Pancreas (tissue), 10 donors: ENCODE results near the gene ZNF652. TPM values are rescaled to one million over a fixed set of nuclear protein-coding genes. Genes with fewer than 3 reads are reported as not detected.

Source experiments
- ATAC-seq, 4 donors: fragments of 200-7000 bp; cut with Tn5 transposase; one replicate each; pipeline versions ENCODE4 v1.8.0 to v1.9.1; 2020; ENCODE audit warnings: mild to moderate bottlenecking in 4 of 4, moderate library complexity in 4 of 4
- DNase-seq, 6 donors: peaks; one replicate each; pipeline ENCODE4 v3.0.0-alpha.2; 2020
- FAIRE-seq: peaks from 2 replicates; lab custom pipeline; 2012; peaks lifted over from hg19 to GRCh38; lab: Jason Lieb, UNC
- H3K27ac ChIP-seq, 4 donors: fragments of 200-600 bp; sonication (generic); 1 replicate in 3 of 4; 2 replicates in 1 of 4; pipeline versions ENCODE4 v1.5.0 to v1.8.0; 2020
- H3K27me3 ChIP-seq, 4 donors: fragments of 200-600 bp; one replicate each; pipeline ENCODE4 v1.8.0; 2021
- H3K36me3 ChIP-seq, 3 donors: fragments of 200-600 bp; sonication (generic) in 1 of 3; one replicate each; pipeline versions ENCODE4 v1.5.0 to v1.8.0; 2020 to 2021
- H3K4me1 ChIP-seq, 3 donors: fragments of 200-600 bp; one replicate each; pipeline ENCODE4 v1.8.0; 2021
- H3K4me3 ChIP-seq, 4 donors: fragments of 200-600 bp; sonication (generic) in 2 of 4; one replicate each; pipeline versions ENCODE4 v1.5.0 to v1.8.0; 2020 to 2021
- H3K9me3 ChIP-seq, 4 donors: fragments of 200-600 bp; one replicate each; pipeline ENCODE4 v1.8.0; 2021
- WGBS, 2 donors: extraction: QIAGEN DNeasy Blood & Tissue Kit; methylation state at CpG; one replicate each; pipeline ENCODE4 v1.1.7; 2013; 5-methylcytosine and 5-hydroxymethylcytosine counted together
- intact Hi-C, 3 donors: fragments of 100-400 bp; cut with DNase I; formaldehyde crosslinking; loops; one replicate each; pipeline versions ENCODE4 v1.11.1 to v1.14.2; 2022
- polyA plus RNA-seq, 2 donors: library from polyadenylated mRNA; stranded (reverse); fragments of 200-250 nt; gene quantifications; one replicate each; pipeline ENCODE4 v1.2.3, GENCODE V29; 2013
- total RNA-seq, 6 donors: library from RNA; stranded (reverse); fragmentation: NEBNext Ultra II Directional in 4 of 6; extraction: Animal tissue kit (Norgen Biotek cat#: 25700) in 4 of 6; gene quantifications; one replicate each; pipeline versions ENCODE4 v1.2.1 to v1.2.4, GENCODE V29; 2021 to 2023
- TF ChIP-seq, protein P1 (sequence below), 4 donors: fragments of 200-600 bp; sonication (generic) in 3 of 4; IDR thresholded peaks; one replicate each; pipeline versions ENCODE4 v1.5.0 to v1.8.0; 2021; ENCODE audit warnings: antibody characterized with exemption in 4 of 4
- donor health status: healthy with polysubstance abuse.
- donor health status: DM: no; HTN: no; CAD: no; lungs with moderate emphysema.
- donor health status: DM: no; HTN: no; CAD: no.
- donor health status: control.
- donor health status: control.
- donor health status: Bipolar disorder and iron deficiency.
- donor health status: DM: yes; HTN: yes; CAD: no.
- donor health status: DM: no; HTN: no; CAD: no.
- donor health status: DM: no; HTN: no; CAD: no.
- donor health status: DM: yes; HTN: yes; CAD: no.

ZNF652 gene
- total and polyA plus RNA-seq, 8 donors = 16.8 to 32.4 (median 20.5) TPM

DNA sequence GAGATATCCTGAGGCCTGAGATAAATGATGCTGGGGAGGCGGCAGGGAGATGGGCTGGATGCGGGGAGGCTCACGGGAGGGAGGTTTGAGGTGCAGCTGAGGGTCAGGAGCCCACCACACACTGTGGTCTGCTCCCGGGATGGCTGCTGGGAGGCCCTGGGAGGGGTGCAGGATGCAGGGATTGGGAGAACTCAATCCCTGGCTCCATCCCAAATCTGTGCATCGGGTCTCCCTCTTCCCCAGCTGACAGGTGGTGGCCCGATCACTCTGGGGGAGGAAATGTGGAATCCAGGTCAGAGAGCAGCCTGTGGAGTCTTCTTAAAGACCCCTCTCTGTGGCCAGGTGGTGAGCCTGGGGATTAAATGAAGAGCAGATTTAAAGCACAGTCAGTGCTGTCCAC is 40.7 kb upstream of the ZNF652 start:
- FAIRE-seq = no peak
- TF ChIP-seq, protein P1, sequence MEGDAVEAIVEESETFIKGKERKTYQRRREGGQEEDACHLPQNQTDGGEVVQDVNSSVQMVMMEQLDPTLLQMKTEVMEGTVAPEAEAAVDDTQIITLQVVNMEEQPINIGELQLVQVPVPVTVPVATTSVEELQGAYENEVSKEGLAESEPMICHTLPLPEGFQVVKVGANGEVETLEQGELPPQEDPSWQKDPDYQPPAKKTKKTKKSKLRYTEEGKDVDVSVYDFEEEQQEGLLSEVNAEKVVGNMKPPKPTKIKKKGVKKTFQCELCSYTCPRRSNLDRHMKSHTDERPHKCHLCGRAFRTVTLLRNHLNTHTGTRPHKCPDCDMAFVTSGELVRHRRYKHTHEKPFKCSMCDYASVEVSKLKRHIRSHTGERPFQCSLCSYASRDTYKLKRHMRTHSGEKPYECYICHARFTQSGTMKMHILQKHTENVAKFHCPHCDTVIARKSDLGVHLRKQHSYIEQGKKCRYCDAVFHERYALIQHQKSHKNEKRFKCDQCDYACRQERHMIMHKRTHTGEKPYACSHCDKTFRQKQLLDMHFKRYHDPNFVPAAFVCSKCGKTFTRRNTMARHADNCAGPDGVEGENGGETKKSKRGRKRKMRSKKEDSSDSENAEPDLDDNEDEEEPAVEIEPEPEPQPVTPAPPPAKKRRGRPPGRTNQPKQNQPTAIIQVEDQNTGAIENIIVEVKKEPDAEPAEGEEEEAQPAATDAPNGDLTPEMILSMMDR (IDR thresholded peaks at IDR 0.05) = no peak
- H3K9me3 ChIP-seq = no peaks in the 10 kb centered on the region
- H3K27ac ChIP-seq = no peak overlapping the region
- no peak for ATAC-seq
- H3K36me3 ChIP-seq = peaks cover 0 to 33% (median 11%) of the 10 kb centered on the region in 3 donors
- no peaks in the 10 kb centered on the region for H3K4me1 ChIP-seq
- 85 to 89% methylated on average over 6 of the region's 6 CpGs for WGBS, 2 donors
- no peak overlapping the region for H3K4me3 ChIP-seq
- H3K27me3 ChIP-seq = no peaks in the 10 kb centered on the region
- DNase-seq = no peak
- intact Hi-C loops = no loop called here

DNA sequence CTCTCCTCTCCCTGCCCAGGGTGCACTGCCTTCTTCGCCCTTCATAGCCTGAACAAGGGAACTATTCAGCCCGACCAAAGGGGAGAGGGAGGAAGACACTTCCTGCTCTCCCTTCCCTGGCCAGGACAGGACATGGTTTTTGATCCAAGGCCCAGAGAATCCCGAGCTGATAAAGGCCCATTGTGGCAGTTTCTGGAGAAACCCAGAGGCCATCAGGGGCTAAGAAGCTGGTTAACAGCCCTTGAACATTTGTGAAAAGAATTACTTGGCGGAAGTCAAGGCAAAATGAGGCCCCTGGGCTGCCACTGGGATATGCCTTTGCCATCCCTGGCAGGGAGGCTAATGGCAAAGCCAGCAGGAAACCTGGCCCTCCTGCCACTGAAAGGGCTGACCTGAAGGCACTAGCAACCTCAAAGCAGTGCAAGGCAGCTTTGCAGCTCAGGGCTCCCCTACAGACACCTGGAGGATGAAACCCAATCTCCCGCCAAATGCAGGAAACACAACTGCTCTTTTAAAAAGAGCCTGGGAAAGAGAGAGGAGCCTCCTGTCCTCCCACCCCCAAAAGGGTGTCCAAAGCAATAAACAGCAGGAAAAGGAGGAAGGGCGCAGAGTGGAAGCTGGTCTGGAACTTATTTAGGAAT is 40.0 kb upstream of the ZNF652 start:
- Histone ChIP-seq H3K27me3 (no peaks in the 10 kb centered on the region), H3K36me3 (peaks cover 0 to 31% (median 11%) of the 10 kb centered on the region in 3 donors), H3K4me1 (no peaks in the 10 kb centered on the region), H3K9me3 (no peaks in the 10 kb centered on the region), H3K4me3 (no peak overlapping the region), H3K27ac (no peak overlapping the region)
- DNase-seq = no peak
- intact Hi-C loops = no loop called here
- WGBS, 2 donors = 70 to 80% methylated on average over 4 to 6 of the region's 6 CpGs
- ATAC-seq = no peak
- no peak for FAIRE-seq
- TF ChIP-seq, protein P1 (IDR thresholded peaks at IDR 0.05) = no peak

DNA sequence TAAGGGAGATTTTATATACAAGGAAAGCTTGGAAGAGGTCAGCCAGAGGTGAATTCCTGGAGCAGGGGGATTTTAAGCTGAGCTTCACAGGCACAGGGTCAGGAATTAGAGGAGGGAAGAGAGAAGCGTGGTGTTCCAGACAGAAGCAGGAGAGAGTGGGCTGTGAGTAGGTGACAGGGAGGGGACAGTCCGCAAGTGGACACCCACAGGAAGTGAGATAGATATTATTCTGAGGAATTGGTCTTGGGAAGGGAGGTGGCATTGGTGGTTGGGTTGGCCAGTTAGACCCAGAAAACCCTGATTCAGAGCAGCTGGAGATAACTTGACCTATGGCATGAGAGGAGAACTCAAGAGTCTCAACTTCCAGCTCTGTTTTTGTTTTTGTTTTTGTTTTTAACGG is 37.9 kb upstream of the ZNF652 start:
- FAIRE-seq (no peak), DNase-seq (peak in 1 of 6 donors; percentile 1), ATAC-seq (no peak)
- 68 to 74% methylated on average over 3 of the region's 3 CpGs for WGBS, 2 donors
- Histone ChIP-seq H3K36me3 (peaks cover 0 to 14% (median 7%) of the 10 kb centered on the region in 3 donors), H3K4me3 (no peak overlapping the region), H3K4me1 (no peaks in the 10 kb centered on the region), H3K27me3 (no peaks in the 10 kb centered on the region), H3K9me3 (no peaks in the 10 kb centered on the region), H3K27ac (no peak overlapping the region)
- intact Hi-C loops = loop anchor here in 2 of 3 donors (5.0 to 10.0 kb wide), 2 partner anchors 83 to 85 kb away; no protein-coding TSS in a partner anchor
- TF ChIP-seq, protein P1 (IDR thresholded peaks at IDR 0.05) = no peak

DNA sequence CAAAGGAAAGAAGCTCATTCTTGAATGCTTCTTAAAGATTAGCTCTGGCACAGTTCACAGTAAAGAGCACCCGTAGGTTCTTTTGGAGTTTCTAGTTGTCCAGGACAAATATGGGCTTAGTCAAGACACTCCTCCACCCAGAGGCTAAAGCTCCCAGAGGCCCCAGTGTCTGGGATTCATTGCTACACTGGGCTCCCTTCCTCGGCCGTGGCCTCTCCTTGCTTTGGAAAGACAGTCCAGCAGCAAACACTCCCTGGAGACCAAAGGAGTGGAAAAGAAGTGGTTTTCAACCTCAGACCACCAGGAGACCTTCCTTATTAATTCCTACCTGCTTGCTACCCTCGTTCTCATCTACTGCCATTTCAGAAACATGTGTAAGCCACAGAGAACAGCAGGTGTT is 35.5 kb upstream of the ZNF652 start:
- Histone ChIP-seq H3K36me3 (no peaks in the 10 kb centered on the region), H3K27ac (no peak overlapping the region), H3K9me3 (no peaks in the 10 kb centered on the region), H3K27me3 (no peaks in the 10 kb centered on the region), H3K4me3 (no peak overlapping the region), H3K4me1 (no peaks in the 10 kb centered on the region)
- TF ChIP-seq, protein P1 (IDR thresholded peaks at IDR 0.05) = no peak
- no peak for ATAC-seq
- FAIRE-seq = no peak
- 47 to 63% methylated on average over 4 of the region's 4 CpGs for WGBS, 2 donors
- no peak for DNase-seq
- intact Hi-C loops = loop anchor here in 2 of 3 donors (5.0 to 10.0 kb wide), 2 partner anchors 80 to 83 kb away; no protein-coding TSS in a partner anchor
